ELF-1 (cell line): ENCODE measurements around the gene TIMMDC1.

Experiments used
- DNase-seq: peaks from one replicate; pipeline ENCODE4 v3.0.0-alpha.2; 2016; ENCODE audit warnings: low read depth, low spot score

TIMMDC1 gene

GRCh38 chr3:119498186-119499011 lies at the start of gene TIMMDC1:
Gene TIMMDC1, plus strand, starts transcription at chr3:119498547. Its CDS starts 187 bp downstream, at chr3:119498734.
- DNase-seq, result peak; percentile 99

GRCh38 chr3:119453822-119454221 lies 44.5 kb upstream of the TIMMDC1 start:
- no peak for DNase-seq

- DNase-seq, result no peak
Measured at GRCh38 chr3:119456469-119456868, 41.9 kb upstream of the TIMMDC1 start.

GRCh38 chr3:119457246-119457645 lies 41.1 kb upstream of the TIMMDC1 start:
- DNase-seq, result no peak

GRCh38 chr3:119463171-119464169 lies 34.9 kb upstream of the TIMMDC1 start, which contains the start of gene TMEM39A:
Gene TMEM39A, minus strand, starts transcription at chr3:119463615. Its CDS starts 1,541 bp downstream, at chr3:119462074.
- DNase-seq, result peak; percentile 99

- DNase-seq, result no peak
Measured at GRCh38 chr3:119468041-119468440, 30.3 kb upstream of the TIMMDC1 start.

GRCh38 chr3:119469418-119470189 lies 28.7 kb upstream of the TIMMDC1 start:
- DNase-seq, result no peak

GRCh38 chr3:119470866-119471265 lies 27.5 kb upstream of the TIMMDC1 start:
- DNase-seq, result no peak

- no peak for DNase-seq
Measured at GRCh38 chr3:119481079-119481478, 17.3 kb upstream of the TIMMDC1 start.

- DNase-seq, result no peak
Measured at GRCh38 chr3:119483101-119483500, 15.2 kb upstream of the TIMMDC1 start.

GRCh38 chr3:119485563-119485962 lies 12.8 kb upstream of the TIMMDC1 start:
- DNase-seq, result no peak

- no peak for DNase-seq
Measured at GRCh38 chr3:119490153-119490552, 8.2 kb upstream of the TIMMDC1 start.

- no peak for DNase-seq
Measured at GRCh38 chr3:119492128-119492527, 6.2 kb upstream of the TIMMDC1 start.

- DNase-seq, result no peak
Measured at GRCh38 chr3:119492810-119493209, 5.5 kb upstream of the TIMMDC1 start.

GRCh38 chr3:119494597-119494996 lies 3.8 kb upstream of the TIMMDC1 start:
- no peak for DNase-seq

- DNase-seq, result peak; percentile 36
Measured at GRCh38 chr3:119497820-119498185, 544 bp upstream of the TIMMDC1 start.

- DNase-seq, result no peak
Measured at GRCh38 chr3:119500265-119500664, 1.9 kb downstream of the TIMMDC1 start.

GRCh38 chr3:119500901-119501300 lies 2.6 kb downstream of the TIMMDC1 start:
- DNase-seq, result no peak

GRCh38 chr3:119506631-119507030 lies 8.3 kb downstream of the TIMMDC1 start:
- no peak for DNase-seq

- no peak for DNase-seq
Measured at GRCh38 chr3:119507404-119507803, 9.1 kb downstream of the TIMMDC1 start.

- DNase-seq, result no peak
Measured at GRCh38 chr3:119508172-119508845, 10.0 kb downstream of the TIMMDC1 start.
